Hepatocyte (in vitro differentiated cells): ENCODE results near the gene RTN4IP1.
"Not testable (repeated sequence)": the region's sequence is repeated elsewhere in the genome, so short reads cannot be mapped to it uniquely, and the experiment has no call there.

Experiments
- EZH2 ChIP-seq: fragments of 200-600 bp; sonication (generic); IDR thresholded peaks from 2 replicates; pipeline ENCODE4 v1.6.1; 2016; ENCODE audit warnings: antibody characterized with exemption, mild to moderate bottlenecking, borderline replicate concordance
- EZH2phosphoT487 ChIP-seq: fragments of 200-600 bp; sonication (generic); IDR thresholded peaks from one replicate; pipeline ENCODE4 v1.6.1; 2018; ENCODE audit warnings: antibody characterized with exemption, mild to moderate bottlenecking, low read depth, moderate library complexity; ENCODE audit not compliant: unreplicated experiment, severe bottlenecking
- TF ChIP-seq, protein P1 (sequence below): fragments of 200-600 bp; sonication (generic); IDR thresholded peaks from 2 replicates; pipeline ENCODE4 v1.5.1; 2016; ENCODE audit warnings: antibody characterized with exemption, mild to moderate bottlenecking; ENCODE audit not compliant: poor library complexity

DNA sequence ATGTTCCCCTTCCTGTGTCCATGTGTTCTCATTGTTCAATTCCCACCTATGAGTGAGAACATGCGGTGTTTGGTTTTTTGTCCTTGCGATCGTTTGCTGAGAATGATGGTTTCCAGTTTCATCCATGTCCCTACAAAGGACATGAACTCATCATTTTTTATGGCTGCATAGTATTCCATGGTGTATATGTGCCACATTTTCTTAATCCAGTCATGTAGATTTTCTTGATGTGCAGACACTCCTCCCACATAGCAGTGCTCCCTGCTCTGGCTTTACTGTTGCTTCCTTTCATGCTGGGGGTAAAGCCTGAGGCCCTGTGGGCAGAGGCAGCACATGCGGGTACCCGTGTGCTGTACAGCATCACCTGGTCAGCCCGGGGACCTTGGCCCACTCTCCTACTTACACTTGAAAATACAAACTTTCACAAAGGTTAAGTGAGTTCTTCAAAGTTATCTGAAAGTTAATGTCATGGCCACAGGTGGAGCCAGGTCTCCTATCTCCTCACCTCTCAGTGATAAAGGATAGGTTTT is 80.3 kb downstream of the RTN4IP1 start:
- TF ChIP-seq, protein P1, sequence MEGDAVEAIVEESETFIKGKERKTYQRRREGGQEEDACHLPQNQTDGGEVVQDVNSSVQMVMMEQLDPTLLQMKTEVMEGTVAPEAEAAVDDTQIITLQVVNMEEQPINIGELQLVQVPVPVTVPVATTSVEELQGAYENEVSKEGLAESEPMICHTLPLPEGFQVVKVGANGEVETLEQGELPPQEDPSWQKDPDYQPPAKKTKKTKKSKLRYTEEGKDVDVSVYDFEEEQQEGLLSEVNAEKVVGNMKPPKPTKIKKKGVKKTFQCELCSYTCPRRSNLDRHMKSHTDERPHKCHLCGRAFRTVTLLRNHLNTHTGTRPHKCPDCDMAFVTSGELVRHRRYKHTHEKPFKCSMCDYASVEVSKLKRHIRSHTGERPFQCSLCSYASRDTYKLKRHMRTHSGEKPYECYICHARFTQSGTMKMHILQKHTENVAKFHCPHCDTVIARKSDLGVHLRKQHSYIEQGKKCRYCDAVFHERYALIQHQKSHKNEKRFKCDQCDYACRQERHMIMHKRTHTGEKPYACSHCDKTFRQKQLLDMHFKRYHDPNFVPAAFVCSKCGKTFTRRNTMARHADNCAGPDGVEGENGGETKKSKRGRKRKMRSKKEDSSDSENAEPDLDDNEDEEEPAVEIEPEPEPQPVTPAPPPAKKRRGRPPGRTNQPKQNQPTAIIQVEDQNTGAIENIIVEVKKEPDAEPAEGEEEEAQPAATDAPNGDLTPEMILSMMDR = not testable (repeated sequence)
- TF ChIP-seq EZH2phosphoT487, EZH2: not testable (repeated sequence)
